NOMO-1 treated with dmso at 0.1 percent for 144 hours (cell line): ENCODE measurements around the gene AFAP1L1.

ENCODE experiments used
- DNase-seq: peaks from one replicate; lab custom pipeline; 2025; ENCODE audit not compliant: unreplicated experiment; lab: John Stamatoyannopoulos, UW

The AFAP1L1 gene

DNA sequence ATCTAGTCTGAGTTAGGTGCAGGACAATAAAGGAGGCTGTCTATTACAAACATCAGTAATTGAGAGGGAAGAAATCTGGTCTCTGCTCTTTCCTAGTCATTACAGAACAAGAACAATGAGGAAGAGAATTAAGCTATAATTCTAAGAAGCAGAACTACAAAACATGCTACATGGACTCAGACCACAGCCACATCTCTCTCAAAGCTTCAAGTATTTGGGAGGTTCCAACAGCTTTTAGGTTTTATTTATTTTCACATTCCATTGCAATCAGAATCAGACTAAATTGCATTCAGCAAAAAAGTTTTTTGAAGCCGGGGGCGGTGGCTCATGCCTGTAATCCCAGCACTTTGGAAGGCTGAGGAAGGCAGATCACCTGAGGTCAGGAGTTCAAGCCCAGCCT, 72.5 kb downstream of the AFAP1L1 start:
- DNase-seq: no peak

DNA sequence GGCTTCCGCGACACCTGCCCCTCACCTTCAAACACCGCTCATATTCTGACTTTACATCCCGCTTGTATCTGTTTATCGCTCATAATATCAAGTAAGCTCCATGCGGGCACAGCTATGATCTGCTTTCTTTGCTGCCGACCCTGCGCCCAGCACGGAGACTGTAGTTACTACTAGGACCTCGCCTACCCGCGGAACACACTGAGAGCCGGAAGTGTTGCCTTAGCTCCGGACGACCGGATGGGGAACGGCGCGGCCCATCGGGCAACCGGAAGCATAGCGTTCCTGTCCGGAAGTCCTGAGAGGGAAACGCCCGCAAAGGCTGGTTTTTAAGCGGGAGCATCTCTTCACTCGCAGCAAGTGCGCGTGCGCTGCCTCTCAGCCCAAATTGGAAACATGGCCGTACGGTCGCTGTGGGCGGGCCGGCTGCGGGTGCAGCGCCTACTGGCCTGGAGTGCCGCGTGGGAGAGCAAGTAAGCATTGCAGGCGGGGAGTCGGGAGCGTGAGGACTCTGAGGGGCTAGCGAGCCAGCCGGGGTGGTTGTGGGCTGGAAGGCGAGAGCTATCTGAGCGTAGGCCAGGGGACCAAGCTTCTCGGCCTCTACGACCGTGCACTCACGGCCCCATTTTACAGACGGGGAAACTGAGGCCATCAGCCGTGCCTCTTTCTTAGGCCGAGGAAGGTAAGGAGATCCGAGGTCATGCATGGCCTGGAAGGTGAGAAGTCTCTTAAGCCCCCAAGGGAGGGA, 73.7 kb downstream of the AFAP1L1 start, which contains the start of gene GRPEL2:
Gene GRPEL2, plus strand, starts transcription at position 353 of the 745 bp plus-strand sequence. Its CDS starts 41 bp downstream, at position 394.
- DNase-seq: peak; percentile 92

DNA sequence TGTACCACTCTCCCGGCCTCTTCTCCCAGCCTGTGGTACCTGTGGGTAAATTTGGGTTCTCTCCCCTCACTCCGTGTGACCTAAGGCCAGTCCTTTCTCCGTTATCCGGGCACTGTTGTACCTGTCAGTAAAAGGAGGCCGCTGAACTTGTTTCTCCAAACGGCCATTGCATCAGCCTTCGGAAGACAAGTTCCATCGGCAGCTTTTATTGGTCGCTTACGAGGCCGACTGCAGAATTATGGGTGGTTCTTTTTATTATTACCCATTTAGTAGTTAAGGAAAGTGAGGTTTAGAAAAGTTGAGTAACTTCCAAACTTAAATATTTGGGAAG, 74.2 kb downstream of the AFAP1L1 start:
- DNase-seq: no peak

DNA sequence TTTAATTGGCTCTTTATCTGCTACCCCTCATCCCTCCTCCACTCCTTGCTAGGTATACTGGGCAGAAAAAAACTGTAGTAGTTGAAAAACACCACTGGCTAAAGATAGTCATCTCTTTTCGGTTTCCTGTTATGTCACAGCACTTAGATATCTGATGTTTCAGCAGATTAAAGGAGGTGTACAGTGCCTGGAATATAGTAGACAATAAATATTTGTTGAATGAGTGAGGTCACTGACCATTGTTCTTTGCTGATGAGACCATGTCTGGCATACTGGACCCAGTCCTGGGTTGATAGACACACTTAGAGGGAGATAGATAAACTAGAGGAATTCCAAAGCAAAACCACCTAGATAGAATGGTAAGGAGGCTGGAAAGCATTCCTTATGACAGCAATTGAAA, 76.9 kb downstream of the AFAP1L1 start:
- DNase-seq: no peak

DNA sequence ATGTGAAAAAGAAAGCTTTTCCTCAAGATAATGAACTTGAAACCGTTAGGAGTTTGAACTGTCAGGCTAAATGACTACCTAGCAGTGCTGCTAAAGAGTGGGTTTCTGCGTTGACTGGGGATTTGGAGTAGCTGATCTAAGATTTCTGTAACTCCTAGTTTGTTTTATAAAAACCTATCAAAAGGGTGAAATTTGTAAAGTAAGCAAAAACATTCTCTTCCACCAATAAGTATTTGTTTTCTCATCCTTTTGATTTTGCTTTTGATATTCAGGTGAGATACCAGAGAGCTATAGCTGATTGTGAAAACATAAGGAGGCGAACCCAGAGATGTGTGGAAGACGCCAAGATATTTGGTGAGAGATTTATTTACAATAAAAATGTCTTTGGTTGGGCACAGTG, 77.7 kb downstream of the AFAP1L1 start:
- no peak for DNase-seq

DNA sequence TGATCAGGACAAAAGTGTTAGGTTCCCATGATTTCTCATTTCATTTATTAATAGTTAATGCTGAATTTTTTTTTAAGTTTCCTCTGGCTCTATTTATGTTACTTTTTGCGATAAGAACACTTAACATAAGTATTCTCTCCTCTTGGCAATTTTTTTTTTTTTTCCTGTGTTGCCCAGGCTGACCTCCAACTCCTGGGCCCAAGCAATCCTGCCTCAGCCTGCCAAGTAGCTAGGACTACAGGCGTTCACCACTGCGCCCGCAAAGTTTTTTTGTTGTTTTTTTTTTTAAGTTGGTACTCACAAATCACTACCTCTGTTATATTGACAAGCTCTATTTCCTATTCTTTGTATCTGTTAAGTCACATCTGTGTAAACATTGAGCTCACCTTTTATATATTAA, 80.5 kb downstream of the AFAP1L1 start:
- no peak for DNase-seq

DNA sequence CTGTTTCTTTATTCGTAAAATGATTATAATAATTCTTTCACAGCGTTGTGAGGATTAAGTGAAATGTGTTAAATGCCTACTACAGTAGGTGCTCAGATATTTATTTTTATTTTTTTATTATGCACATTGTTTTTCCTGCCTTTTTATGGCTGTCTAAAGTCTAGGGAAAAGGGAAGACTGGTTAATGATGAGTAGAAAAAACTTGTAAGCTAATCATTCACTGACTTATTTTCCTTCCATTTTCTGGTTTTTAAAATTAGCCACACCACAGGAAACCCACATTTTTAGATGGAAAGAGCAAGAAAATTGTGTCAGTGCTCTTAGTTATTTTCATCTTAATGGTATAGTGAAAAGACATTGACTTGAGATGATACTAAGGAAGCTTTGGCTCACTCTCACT, 82.3 kb downstream of the AFAP1L1 start:
- DNase-seq: no peak

DNA sequence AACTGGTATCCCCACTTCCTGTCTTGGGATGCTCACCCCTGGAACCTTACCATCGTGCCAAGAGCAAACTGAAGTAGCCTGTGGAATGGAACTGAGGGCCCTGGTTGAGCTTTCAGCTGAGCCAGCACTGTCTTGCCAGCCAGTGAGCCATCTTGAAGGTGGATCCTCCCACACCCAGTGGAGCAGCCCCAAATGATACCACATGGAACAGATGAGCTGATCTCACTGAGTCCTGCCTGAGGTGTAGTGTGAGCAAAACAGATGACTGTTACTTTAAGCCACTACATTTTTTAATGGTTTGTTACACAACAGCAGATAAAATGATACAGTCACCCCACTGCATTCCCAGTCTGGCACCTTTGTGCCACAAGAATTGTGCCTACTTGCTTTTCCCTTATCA, 84.0 kb downstream of the AFAP1L1 start:
- no peak for DNase-seq

DNA sequence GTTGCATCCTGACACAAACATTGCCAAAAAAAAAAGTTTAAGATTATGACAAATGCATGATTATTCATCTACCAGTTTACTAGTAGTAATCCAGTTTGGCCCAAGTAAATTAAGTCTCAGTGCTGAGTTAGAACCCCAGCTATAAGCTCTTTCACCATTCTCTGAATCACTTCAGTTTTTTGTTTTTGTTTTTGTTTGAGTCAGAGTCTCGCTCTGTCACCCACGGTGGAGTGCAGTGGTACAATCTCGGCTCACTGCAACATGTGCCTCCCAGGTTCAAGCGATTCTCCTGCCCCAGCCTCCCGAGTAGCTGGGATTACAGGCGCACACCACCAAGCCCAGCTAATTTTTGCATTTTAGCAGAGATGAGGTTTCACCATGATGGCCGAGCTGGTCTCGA, 84.7 kb downstream of the AFAP1L1 start:
- DNase-seq: no peak

DNA sequence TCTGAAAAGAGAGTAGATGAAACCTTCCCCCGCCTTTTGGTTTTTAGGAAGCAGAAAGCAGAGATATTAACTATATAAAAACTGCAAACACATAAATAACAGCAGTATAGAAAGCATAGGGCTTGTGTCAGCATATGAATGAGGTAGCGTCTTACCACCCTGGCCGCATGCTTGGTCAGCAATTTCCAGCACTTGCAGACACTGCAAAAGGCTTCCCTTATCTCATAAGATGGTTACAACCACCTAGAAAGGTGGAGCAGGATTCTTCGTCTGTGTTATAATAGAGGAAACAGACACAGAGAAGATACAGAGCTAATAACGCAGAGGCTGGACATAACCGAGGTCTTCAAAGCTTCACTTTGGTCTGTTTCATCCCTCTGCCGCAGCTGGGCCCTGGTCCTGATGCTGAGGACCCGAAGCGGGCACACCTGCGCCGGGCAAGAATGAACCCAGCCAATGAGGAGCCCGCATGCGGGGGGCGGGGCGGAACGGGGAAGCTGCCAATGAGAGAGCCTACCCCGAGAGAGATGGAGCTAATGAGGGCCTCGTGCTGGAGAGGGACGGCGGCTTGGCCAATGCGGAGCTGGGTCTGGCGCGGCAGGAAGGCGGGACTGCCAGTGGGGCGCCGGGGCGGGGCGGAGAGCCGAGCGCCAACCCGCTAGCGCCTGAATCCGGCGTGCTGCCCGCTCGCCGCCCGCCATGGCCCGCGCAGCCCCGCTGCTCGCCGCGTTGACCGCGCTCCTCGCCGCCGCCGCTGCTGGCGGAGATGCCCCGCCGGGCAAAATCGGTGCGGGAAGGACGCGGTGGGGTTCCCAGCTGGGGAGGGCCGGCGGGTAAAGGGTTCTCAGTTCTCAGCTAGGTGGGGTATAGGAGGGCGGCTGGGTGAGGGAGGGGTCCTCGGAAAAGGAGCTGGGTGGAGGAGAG, 86.0 kb downstream of the AFAP1L1 start, which contains the start of gene PCYOX1L:
Gene PCYOX1L, plus strand, starts transcription at position 677 of the 924 bp plus-strand sequence. Its CDS starts 23 bp downstream, at position 700.
- DNase-seq: peak; percentile 99

DNA sequence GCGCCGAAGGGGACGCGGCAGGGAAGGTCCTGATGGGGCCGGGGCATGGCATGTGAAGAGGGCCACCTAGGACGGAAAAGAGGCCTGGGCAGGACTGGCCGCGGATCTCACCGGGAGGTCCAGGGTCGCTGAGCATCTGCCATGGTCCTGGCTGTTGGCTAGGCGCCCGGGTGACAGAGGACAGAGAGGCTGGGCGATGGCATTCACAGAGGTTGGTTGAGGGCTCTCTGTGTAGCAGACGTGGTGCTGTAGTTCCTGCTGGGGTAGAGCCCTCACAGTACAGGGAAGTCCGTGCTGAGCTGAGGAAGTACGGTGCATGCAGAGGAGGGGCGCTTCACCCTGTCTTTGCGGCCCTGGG, 86.6 kb downstream of the AFAP1L1 start:
- peak; percentile 56 for DNase-seq

DNA sequence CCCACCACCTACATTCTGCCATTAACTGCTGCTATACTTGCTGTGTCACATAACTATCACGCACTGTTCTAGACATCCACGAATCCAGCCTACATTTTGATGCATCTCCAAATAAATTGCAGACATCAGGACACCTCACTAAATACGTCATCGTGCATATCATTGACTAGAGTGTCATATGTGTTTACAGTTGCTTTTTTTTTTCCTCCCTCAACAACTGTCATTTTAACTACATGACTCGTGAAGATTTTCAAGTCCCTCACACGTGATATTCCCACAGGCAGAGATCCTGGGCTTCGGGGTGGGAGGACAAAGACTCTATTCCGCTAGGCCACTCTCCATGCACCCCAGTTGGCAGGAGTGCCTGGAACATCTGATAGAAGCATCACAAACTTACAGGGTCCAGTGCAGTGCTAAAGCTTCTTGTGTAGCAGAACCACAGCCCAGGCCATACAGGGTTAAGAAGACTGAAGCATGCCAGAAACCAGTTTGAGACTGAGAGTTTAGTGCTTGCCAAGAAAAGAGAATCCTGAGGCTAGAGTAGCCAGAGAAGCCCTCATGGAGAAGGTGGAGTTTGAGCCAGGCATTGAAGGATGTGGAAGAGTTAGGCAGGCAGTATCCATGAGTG, 87.3 kb downstream of the AFAP1L1 start:
- no peak for DNase-seq

DNA sequence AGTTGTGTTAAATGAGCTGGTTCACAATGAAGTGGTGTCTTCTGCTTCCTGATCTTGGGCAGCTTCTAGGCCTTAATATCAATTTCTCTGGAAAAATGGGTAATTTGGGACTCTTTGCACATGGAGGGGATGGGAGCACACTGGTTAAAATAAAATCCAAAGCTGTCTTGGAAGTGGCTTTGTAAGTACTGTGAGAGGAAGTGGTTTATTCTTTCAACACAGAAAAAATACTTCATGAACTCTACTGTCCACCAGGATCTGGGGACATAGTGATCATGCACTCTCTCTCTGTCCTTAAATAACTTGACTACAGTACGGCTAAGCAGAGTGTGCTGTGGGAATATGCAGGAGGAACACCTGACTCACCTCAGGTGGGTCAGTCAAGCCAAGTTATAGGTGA, 88.6 kb downstream of the AFAP1L1 start:
- DNase-seq: no peak

DNA sequence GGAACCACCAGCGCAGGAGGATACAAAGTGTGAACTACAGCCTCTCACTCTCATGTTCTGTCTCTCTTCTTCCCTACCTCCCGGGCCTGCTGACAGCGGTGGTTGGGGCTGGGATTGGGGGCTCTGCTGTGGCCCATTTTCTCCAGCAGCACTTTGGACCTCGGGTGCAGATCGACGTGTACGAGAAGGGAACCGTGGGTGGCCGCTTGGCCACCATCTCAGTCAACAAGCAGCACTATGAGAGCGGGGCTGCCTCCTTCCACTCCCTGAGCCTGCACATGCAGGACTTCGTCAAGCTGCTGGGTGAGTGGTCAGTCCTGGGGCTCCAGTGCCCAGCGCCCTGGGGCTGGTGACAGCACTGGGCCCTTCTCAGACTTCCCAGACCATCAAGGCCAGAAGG, 90.9 kb downstream of the AFAP1L1 start:
- DNase-seq: no peak

DNA sequence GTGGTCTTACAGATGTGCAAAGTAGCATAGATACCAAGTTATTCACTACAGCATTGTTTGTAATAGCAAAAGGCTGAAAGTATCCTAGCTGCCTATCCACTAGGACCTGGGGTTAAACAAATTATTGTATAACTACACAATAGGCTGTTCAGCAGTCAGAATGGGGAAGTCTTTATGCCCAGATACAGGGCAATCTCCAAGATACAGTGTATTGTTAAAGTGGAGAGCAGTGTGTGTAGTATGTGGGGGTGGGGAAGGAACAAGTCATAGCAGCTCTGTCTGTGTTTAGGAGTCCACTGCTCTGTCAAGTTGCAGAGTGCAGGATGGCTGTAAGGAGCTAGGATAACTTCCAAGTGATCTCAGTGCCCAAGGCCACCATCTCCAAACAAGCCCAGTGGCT, 91.7 kb downstream of the AFAP1L1 start:
- no peak for DNase-seq

DNA sequence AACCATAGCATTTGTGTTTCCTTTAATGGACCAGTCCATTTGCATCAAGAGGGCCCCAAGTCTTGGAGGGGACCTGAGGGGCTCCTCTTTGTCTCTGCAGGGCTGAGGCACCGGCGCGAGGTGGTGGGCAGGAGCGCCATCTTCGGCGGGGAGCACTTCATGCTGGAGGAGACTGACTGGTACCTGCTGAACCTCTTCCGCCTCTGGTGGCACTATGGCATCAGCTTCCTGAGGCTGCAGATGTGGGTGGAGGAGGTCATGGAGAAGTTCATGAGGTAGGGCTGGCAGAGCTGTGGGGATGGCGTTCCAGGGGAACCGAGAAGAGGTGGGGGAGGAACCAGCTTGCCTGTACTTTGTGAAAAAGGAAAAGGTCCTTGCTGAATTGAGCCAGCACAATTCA, 92.3 kb downstream of the AFAP1L1 start:
- DNase-seq: no peak

DNA sequence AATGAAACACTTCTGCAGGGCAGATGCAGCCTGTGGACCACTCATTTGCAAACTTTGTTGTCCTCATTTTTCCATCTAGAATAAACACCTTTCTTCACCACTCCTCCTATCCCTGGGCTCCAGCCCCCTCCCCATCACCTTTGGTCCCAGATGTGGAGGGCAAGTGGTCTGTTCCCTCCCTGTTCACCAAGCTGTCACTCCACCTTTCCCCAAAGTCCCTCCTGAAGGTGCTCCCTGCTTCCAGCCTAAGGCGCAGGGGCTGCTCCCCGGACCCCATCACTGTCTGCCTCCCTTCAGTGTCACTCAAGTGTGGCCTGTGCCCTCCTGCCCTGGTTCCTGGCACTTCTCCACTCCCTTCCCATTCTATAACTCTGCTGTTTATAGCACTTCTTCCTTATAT, 93.1 kb downstream of the AFAP1L1 start:
- DNase-seq: no peak

DNA sequence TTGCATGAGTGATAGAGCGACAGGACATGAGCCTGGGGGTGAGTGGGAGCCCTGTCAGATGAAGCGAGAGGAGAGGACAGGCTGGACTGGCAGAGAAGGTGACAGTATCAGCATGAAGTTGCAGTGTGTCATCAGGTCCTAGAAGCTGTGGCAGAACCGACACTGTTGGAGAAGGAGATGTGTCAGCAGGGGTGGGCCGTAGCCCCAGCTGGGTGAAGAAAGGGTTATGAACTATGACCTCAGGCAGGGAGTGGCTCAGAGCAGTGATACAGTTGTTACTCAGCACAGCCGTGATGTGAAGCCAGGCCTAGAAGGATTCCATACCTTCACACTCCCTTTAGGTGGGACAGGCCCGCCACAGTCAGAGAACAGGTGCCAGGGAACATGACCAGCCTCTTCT, 93.8 kb downstream of the AFAP1L1 start:
- DNase-seq: no peak

DNA sequence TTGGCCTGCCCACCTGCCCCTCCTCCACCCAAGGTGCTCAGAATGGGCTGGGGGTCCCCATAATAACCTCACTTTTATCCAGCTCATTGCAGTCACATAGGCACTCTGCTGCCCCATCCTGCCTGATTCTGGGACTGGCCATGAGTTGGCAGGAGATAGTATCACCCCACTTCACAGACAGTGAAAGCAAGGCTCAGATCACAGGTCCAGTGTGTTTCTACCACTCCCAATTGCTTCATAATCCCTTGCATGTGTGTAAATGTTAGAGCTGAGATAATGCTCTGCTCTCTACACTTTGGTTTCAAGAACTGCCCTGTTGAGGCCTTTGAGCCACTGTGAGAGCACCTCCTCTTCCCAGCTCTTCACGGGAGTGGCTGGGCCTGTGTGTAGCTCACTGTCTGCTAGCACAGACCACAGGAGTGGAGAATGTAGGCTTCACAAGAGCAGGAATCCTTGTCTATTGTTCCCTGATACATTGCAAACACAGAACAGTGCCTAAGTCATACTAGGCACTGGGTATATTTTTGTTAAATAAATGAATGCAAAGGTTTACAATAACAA, 94.6 kb downstream of the AFAP1L1 start:
- DNase-seq: no peak

DNA sequence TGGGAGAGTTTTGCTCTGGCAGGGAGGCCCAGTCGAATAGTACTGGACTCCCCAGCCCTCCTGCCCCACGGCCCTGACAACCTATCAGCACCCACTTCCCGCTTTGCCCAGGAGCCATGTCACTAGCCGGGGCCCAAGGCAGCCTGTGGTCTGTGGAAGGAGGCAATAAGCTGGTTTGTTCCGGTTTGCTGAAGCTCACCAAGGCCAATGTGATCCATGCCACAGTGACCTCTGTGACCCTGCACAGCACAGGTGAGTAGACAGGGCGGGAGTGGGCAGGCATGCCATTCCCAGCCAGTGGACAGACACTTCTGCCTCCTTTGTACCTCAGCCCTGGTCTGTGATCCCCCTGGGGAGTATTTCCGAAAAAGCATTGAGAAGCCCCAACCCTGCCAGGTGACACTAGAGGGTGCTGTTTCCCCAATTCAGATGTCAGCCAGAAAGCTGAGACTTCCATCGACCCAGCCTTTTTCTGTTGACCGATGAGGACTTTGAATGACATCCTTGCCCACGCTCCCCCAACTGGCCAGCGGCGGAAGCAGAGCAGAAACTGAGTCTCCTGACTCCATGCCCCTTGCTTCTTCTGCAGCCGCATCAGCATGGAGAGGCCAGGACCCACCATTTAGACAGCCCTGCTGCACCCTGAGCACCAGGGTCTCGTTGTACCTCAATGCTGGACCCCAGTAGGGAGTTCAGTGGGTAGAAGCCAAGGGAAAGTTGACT, 95.8 kb downstream of the AFAP1L1 start:
- DNase-seq: peak; percentile 54
